Natural killer cell treated with Interleukin-12 subunit alpha and Interleukin-12 subunit beta and Interleukin-15 and Interleukin-18, amount 100 ng/mL, for 72 hours (primary cell): ENCODE measurements around the gene AMY1B. TPM values are rescaled to one million over a fixed set of nuclear protein-coding genes. Genes with fewer than 3 reads are reported as not detected.
"Not testable (repeated sequence)": the region's sequence is repeated elsewhere in the genome, so short reads cannot be mapped to it uniquely, and the experiment has no call there.

Source experiments
- ATAC-seq, 2 donors: fragments of 150-1000 bp; cut with Tn5 transposase in 1 of 2; sonication (Bioruptor Pico), chemical (Tn5 transposase) in 1 of 2; 2 replicates each; pipeline ENCODE4 v1.10.0; 2021
- DNase-seq: peaks from one replicate; pipeline ENCODE4 v3.0.0; 2022; ENCODE audit warnings: low spot score
- H3K27ac Mint-ChIP-seq, 2 donors: 1 replicate in 1 of 2; 2 replicates in 1 of 2; pipeline ENCODE4 v1.8.0; 2022; ENCODE audit warnings: mixed read lengths in 2 of 2, mild to moderate bottlenecking in 1 of 2, moderate library complexity in 1 of 2
- H3K27me3 Mint-ChIP-seq, 2 donors: 1 replicate in 1 of 2; 2 replicates in 1 of 2; pipeline ENCODE4 v1.8.0; 2022; ENCODE audit warnings: mixed read lengths in 2 of 2
- H3K36me3 Mint-ChIP-seq: one replicate; pipeline ENCODE4 v1.8.0; 2022; ENCODE audit warnings: mixed read lengths
- H3K4me1 Mint-ChIP-seq, 2 donors: 1 replicate in 1 of 2; 2 replicates in 1 of 2; pipeline ENCODE4 v1.8.0; 2022; ENCODE audit warnings: low read depth in 2 of 2, mixed read lengths in 2 of 2, mild to moderate bottlenecking in 1 of 2
- H3K4me3 Mint-ChIP-seq: one replicate; pipeline ENCODE4 v1.8.0; 2022; ENCODE audit warnings: mixed read lengths
- H3K9me3 Mint-ChIP-seq: 2 replicates; pipeline ENCODE4 v1.8.0; 2022; ENCODE audit warnings: mixed read lengths
- total RNA-seq, 2 donors: library from RNA; stranded (reverse); gene quantifications; one replicate each; pipeline ENCODE4 v1.2.3, GENCODE V29; 2022

The AMY1B gene
- not detected for total RNA-seq

DNA sequence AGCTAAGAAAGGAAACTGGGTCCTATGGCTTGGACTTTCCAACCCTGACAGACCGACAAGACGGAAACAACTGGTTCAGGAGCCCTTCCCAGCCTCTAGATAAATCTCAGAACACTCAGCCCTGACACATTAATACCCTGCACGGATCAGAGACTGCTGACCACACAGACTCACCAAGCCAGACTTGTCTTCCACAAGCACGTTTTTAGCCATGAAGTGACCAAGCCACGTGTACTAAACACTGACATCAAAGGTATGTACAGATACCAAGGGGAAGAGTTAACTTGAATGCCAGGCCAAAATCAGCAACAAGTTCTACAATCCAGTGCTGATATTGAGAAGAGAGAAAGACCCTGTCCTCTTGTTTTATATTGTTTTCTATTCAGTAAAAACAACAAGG is at the start of gene AMY1B:
AMY1B (minus strand) TSS at position 101 of the 400 bp plus-strand sequence. CDS start 571 bp downstream, outside the sequence.
- not testable (repeated sequence) for H3K36me3 Mint-ChIP-seq, DNase-seq, H3K27ac Mint-ChIP-seq, H3K27me3 Mint-ChIP-seq, H3K4me3 Mint-ChIP-seq, ATAC-seq, H3K9me3 Mint-ChIP-seq, H3K4me1 Mint-ChIP-seq

DNA sequence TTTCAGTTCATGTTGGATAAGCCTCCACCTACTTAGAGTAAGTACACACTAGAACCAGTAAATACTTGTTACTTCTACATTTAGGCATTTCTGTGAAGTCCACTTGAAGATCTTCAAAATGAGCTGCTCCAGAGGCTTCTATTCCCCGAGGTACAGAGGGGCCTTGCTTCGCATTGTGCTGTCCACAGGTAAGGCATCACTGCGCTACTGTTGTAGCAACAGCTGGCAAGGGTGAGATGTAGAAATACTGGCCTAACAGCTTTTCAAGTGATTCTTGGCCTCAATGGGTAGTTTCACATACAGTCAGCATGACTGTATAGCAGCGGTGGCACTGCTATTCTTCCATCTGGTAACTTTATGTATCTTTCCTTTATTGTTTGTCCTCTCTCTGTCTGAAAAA is 49.0 kb upstream of the AMY1B start:
- not testable (repeated sequence) for H3K4me1 Mint-ChIP-seq, H3K27me3 Mint-ChIP-seq, H3K36me3 Mint-ChIP-seq, H3K4me3 Mint-ChIP-seq, H3K27ac Mint-ChIP-seq, H3K9me3 Mint-ChIP-seq, ATAC-seq, DNase-seq

DNA sequence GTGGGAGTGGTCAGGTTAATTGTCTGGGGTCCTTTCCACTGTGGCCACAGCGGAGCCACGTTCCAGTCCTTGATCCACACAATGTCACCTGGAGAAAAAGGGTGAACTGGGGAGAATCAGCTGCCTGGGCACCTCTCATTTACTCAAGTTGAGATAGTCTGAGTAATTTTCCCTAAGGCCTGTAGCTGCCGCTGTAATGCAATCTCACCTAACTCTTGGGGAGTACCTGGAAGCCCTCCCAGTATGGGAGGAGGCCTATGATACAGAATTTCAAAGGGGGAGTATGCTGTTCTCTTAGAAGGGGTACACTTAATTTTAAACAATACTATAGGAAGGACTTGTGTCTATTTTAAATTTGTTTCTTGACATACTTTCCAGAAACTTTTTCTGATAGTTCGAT is 48.4 kb upstream of the AMY1B start:
- not testable (repeated sequence) for H3K27me3 Mint-ChIP-seq, H3K9me3 Mint-ChIP-seq, DNase-seq, H3K36me3 Mint-ChIP-seq, ATAC-seq, H3K4me1 Mint-ChIP-seq, H3K27ac Mint-ChIP-seq, H3K4me3 Mint-ChIP-seq

DNA sequence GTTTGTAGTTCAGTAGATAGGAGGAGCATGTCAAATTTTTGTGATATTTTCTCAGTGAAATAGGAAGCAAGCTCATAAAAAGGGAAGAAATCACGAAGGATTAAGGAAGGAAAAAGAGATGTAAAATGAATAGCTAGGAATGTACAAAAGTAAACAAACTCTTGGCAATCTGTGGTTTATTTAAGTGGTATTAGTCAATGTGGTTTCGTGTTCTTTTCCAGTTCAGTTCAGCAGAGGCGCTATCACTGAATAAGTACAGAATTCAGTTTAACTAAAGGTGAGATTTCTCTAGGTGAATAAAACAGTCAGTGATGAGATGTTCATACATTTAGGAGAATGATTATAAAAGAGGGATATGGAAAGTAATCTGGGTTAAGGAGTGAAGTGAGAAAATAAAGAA is 42.0 kb upstream of the AMY1B start:
- H3K36me3 Mint-ChIP-seq, H3K4me3 Mint-ChIP-seq, H3K4me1 Mint-ChIP-seq, H3K27me3 Mint-ChIP-seq, H3K27ac Mint-ChIP-seq, DNase-seq, ATAC-seq, H3K9me3 Mint-ChIP-seq: not testable (repeated sequence)

DNA sequence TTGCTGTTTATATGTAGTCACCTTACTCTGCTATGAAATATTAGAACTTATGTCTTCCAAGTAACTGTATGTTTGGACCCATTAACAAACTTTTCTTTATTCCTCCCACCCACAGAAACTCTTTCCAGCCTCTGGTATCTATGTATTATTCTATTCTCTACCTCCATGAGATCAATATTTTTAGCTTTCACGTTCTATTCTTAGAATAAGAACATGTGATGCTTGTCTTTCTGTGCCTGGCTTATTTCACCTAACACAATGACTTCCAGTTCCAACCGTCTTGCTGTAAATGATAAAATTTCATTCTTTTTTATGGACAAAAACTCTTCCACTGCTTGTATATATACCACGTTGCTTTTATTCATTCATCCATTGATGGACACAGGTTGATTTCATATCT is 39.3 kb upstream of the AMY1B start:
- H3K36me3 Mint-ChIP-seq, DNase-seq, H3K9me3 Mint-ChIP-seq, H3K4me3 Mint-ChIP-seq, ATAC-seq, H3K27ac Mint-ChIP-seq, H3K27me3 Mint-ChIP-seq, H3K4me1 Mint-ChIP-seq: not testable (repeated sequence)

DNA sequence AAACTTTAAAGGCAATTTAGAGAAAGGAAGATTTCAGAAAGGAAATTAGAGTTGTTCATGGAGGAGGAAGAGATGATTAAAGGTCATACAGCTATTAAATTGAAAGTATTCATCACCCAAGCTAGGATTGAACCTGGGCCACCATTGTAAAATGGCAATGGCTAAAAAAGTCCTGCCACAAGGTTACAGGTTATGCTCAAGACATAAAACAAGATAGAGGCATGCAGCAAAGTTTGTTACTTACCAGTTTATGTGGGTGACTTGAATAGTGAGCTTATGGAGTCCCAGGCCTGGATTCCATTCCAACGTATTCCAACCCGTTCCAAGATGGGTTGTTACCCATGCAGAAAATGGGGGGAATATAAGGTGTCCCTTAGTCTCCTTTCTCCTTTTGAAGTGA is 25.5 kb upstream of the AMY1B start:
- not testable (repeated sequence) for DNase-seq, H3K27me3 Mint-ChIP-seq, H3K36me3 Mint-ChIP-seq, H3K4me3 Mint-ChIP-seq, H3K9me3 Mint-ChIP-seq, H3K27ac Mint-ChIP-seq, H3K4me1 Mint-ChIP-seq, ATAC-seq

DNA sequence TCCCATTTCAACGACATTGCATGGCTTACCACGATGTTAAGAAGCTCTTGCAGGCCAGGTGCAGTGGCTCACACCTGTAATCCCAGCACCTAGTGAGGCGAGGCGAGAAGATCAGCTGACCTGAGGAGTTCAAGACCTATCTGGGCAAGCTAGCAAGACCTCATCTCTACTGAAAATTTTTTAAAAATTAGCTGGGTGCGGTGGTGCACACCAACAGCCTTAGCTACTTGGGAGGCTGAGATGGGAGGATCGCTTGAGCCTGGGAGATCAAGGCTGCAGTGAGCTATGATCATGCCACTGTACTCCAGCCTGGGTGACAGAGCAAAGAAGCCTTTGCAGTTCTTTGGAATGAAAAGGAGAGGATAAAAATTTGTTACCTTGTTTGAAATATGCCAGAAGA is 21.4 kb upstream of the AMY1B start:
- H3K9me3 Mint-ChIP-seq, ATAC-seq, H3K36me3 Mint-ChIP-seq, H3K4me3 Mint-ChIP-seq, H3K27ac Mint-ChIP-seq, H3K27me3 Mint-ChIP-seq, H3K4me1 Mint-ChIP-seq: not testable (repeated sequence)
- peak; percentile 18 for DNase-seq

DNA sequence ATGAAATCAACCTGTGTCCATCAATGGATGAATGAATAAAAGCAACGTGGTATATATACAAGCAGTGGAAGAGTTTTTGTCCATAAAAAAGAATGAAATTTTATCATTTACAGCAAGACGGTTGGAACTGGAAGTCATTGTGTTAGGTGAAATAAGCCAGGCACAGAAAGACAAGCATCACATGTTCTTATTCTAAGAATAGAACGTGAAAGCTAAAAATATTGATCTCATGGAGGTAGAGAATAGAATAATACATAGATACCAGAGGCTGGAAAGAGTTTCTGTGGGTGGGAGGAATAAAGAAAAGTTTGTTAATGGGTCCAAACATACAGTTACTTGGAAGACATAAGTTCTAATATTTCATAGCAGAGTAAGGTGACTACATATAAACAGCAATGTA is 14.4 kb upstream of the AMY1B start:
- not testable (repeated sequence) for H3K4me3 Mint-ChIP-seq, ATAC-seq, H3K4me1 Mint-ChIP-seq, DNase-seq, H3K9me3 Mint-ChIP-seq, H3K36me3 Mint-ChIP-seq, H3K27ac Mint-ChIP-seq, H3K27me3 Mint-ChIP-seq

DNA sequence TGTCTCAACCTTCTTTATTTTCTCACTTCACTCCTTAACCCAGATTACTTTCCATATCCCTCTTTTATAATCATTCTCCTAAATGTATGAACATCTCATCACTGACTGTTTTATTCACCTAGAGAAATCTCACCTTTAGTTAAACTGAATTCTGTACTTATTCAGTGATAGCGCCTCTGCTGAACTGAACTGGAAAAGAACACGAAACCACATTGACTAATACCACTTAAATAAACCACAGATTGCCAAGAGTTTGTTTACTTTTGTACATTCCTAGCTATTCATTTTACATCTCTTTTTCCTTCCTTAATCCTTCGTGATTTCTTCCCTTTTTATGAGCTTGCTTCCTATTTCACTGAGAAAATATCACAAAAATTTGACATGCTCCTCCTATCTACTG is 11.7 kb upstream of the AMY1B start:
- H3K36me3 Mint-ChIP-seq, H3K4me1 Mint-ChIP-seq, H3K4me3 Mint-ChIP-seq, H3K27ac Mint-ChIP-seq, ATAC-seq, H3K9me3 Mint-ChIP-seq, DNase-seq, H3K27me3 Mint-ChIP-seq: not testable (repeated sequence)

DNA sequence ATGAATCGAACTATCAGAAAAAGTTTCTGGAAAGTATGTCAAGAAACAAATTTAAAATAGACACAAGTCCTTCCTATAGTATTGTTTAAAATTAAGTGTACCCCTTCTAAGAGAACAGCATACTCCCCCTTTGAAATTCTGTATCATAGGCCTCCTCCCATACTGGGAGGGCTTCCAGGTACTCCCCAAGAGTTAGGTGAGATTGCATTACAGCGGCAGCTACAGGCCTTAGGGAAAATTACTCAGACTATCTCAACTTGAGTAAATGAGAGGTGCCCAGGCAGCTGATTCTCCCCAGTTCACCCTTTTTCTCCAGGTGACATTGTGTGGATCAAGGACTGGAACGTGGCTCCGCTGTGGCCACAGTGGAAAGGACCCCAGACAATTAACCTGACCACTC is 5.2 kb upstream of the AMY1B start:
- not testable (repeated sequence) for H3K27ac Mint-ChIP-seq, H3K36me3 Mint-ChIP-seq, H3K4me1 Mint-ChIP-seq, ATAC-seq, H3K9me3 Mint-ChIP-seq, H3K4me3 Mint-ChIP-seq, DNase-seq, H3K27me3 Mint-ChIP-seq

DNA sequence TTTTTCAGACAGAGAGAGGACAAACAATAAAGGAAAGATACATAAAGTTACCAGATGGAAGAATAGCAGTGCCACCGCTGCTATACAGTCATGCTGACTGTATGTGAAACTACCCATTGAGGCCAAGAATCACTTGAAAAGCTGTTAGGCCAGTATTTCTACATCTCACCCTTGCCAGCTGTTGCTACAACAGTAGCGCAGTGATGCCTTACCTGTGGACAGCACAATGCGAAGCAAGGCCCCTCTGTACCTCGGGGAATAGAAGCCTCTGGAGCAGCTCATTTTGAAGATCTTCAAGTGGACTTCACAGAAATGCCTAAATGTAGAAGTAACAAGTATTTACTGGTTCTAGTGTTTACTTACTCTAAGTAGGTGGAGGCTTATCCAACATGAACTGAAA is 4.7 kb upstream of the AMY1B start:
- H3K36me3 Mint-ChIP-seq: not testable (repeated sequence)

DNA sequence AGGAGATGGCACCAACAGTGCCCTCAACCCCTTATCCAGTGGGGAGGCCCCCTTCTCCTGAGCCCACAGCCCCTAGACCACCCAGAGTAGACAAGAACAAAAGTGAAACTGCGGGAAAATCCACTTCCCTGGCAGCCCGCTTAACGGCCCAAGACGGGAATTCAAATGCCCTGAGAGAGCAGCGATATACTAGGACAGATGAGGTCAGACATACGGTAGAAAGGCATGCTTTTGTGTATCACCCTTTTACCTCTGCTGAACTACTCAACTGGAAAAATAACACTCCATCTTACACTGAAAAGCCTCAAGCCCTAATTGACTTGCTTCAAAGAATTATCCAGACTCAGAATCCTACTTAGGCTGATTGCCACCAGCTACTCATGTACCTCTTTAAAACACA is 1.4 kb upstream of the AMY1B start:
- not testable (repeated sequence) for H3K27me3 Mint-ChIP-seq, H3K27ac Mint-ChIP-seq, DNase-seq, H3K4me1 Mint-ChIP-seq, H3K4me3 Mint-ChIP-seq, H3K9me3 Mint-ChIP-seq, ATAC-seq, H3K36me3 Mint-ChIP-seq

More for the DNA sequence above, 4.7 kb upstream of the AMY1B start:
- not testable (repeated sequence) for ATAC-seq, DNase-seq, H3K4me1 Mint-ChIP-seq, H3K27ac Mint-ChIP-seq, H3K4me3 Mint-ChIP-seq, H3K27me3 Mint-ChIP-seq, H3K9me3 Mint-ChIP-seq

DNA sequence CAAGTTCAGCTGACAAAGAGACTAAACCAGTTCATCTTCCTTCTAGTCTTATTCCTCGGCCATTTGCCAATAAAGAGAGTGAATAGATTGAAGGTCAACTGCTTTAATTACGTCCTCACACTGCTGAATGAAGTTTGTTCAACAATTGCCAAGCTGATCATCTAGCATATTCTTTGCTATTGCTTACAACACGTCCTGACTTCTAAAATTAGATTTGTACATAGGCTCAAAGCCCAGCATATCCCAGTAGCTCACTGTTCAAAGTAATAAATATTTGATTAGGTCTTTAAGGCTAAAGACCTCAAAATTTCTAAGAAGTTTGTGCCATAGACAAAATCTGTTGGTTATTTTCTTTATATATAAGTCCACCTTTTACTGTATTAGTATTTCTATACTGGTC is 19.7 kb downstream of the AMY1B start:
- H3K36me3 Mint-ChIP-seq, H3K9me3 Mint-ChIP-seq, DNase-seq, H3K4me3 Mint-ChIP-seq, H3K4me1 Mint-ChIP-seq, H3K27ac Mint-ChIP-seq, H3K27me3 Mint-ChIP-seq, ATAC-seq: not testable (repeated sequence)

DNA sequence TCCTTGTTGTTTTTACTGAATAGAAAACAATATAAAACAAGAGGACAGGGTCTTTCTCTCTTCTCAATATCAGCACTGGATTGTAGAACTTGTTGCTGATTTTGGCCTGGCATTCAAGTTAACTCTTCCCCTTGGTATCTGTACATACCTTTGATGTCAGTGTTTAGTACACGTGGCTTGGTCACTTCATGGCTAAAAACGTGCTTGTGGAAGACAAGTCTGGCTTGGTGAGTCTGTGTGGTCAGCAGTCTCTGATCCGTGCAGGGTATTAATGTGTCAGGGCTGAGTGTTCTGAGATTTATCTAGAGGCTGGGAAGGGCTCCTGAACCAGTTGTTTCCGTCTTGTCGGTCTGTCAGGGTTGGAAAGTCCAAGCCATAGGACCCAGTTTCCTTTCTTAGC is 40.5 kb downstream of the AMY1B start, which contains the start of gene AMY1A:
AMY1A (plus strand) TSS at position 301 of the 400 bp plus-strand sequence. CDS start 571 bp downstream, outside the sequence.
- H3K4me1 Mint-ChIP-seq, H3K27me3 Mint-ChIP-seq, H3K27ac Mint-ChIP-seq, H3K9me3 Mint-ChIP-seq, ATAC-seq, DNase-seq, H3K4me3 Mint-ChIP-seq, H3K36me3 Mint-ChIP-seq: not testable (repeated sequence)

DNA sequence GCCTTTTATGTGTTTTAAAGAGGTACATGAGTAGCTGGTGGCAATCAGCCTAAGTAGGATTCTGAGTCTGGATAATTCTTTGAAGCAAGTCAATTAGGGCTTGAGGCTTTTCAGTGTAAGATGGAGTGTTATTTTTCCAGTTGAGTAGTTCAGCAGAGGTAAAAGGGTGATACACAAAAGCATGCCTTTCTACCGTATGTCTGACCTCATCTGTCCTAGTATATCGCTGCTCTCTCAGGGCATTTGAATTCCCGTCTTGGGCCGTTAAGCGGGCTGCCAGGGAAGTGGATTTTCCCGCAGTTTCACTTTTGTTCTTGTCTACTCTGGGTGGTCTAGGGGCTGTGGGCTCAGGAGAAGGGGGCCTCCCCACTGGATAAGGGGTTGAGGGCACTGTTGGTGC is 41.9 kb downstream of the AMY1B start:
- not testable (repeated sequence) for H3K4me3 Mint-ChIP-seq, ATAC-seq, H3K4me1 Mint-ChIP-seq, H3K36me3 Mint-ChIP-seq, H3K27ac Mint-ChIP-seq, H3K9me3 Mint-ChIP-seq, H3K27me3 Mint-ChIP-seq, DNase-seq
